T1000 (cell line): ENCODE results near the gene TINAG.

ENCODE experiments used
- DNase-seq: peaks from one replicate; lab custom pipeline; 2025; ENCODE audit warnings: mixed read lengths; lab: John Stamatoyannopoulos, UW

TINAG gene

GRCh38 chr6:54308289-54308985 is at the start of gene TINAG:
Gene TINAG, plus strand, starts transcription at chr6:54308441. Its CDS starts 110 bp downstream, at chr6:54308551.
- DNase-seq: no peak

- no peak for DNase-seq
These were observed 48.2 kb upstream of the TINAG start for GRCh38 chr6:54260025-54260424.

- DNase-seq: no peak
These were observed 45.7 kb upstream of the TINAG start for GRCh38 chr6:54262499-54262898.

- DNase-seq: no peak
These were observed 45.3 kb upstream of the TINAG start for GRCh38 chr6:54262971-54263370.

GRCh38 chr6:54264581-54265272 is 43.5 kb upstream of the TINAG start:
- DNase-seq: no peak

- no peak for DNase-seq
These were observed 41.8 kb upstream of the TINAG start for GRCh38 chr6:54266400-54266923.

GRCh38 chr6:54267798-54268197 is 40.4 kb upstream of the TINAG start:
- no peak for DNase-seq

- no peak for DNase-seq
These were observed 34.9 kb upstream of the TINAG start for GRCh38 chr6:54273214-54273820.

GRCh38 chr6:54274383-54274782 is 33.9 kb upstream of the TINAG start:
- DNase-seq: no peak

GRCh38 chr6:54282186-54282585 is 26.1 kb upstream of the TINAG start:
- no peak for DNase-seq

GRCh38 chr6:54284161-54284860 is 23.9 kb upstream of the TINAG start:
- DNase-seq: no peak

- DNase-seq: no peak
These were observed 22.6 kb upstream of the TINAG start for GRCh38 chr6:54285595-54285994.

- DNase-seq: no peak
These were observed 22.1 kb upstream of the TINAG start for GRCh38 chr6:54286141-54286540.

GRCh38 chr6:54288474-54288873 is 19.8 kb upstream of the TINAG start:
- no peak for DNase-seq

GRCh38 chr6:54289426-54289825 is 18.8 kb upstream of the TINAG start:
- DNase-seq: no peak

GRCh38 chr6:54291146-54291545 is 17.1 kb upstream of the TINAG start:
- no peak for DNase-seq

- DNase-seq: no peak
These were observed 16.5 kb upstream of the TINAG start for GRCh38 chr6:54291738-54292137.

- DNase-seq: no peak
These were observed 13.2 kb upstream of the TINAG start for GRCh38 chr6:54294965-54295532.

- DNase-seq: no peak
These were observed 8.5 kb upstream of the TINAG start for GRCh38 chr6:54299542-54300269.

GRCh38 chr6:54301770-54302169 is 6.5 kb upstream of the TINAG start:
- no peak for DNase-seq

- no peak for DNase-seq
These were observed 766 bp upstream of the TINAG start for GRCh38 chr6:54307439-54307910.
